SKM-1 (cell line): Measurements from ENCODE around the gene FTMT.
"Not testable (repeated sequence)": the region's sequence is repeated elsewhere in the genome, so short reads cannot be mapped to it uniquely, and the experiment has no call there.

ENCODE experiments used
- DNase-seq: peaks from one replicate; lab custom pipeline; 2025; ENCODE audit not compliant: unreplicated experiment; lab: John Stamatoyannopoulos, UW

The FTMT gene

GRCh38 chr5:121851643-121852574 is at the start of gene FTMT:
FTMT (plus strand) TSS chr5:121851882; CDS start chr5:121851964, 82 bp downstream.
- DNase-seq = no peak

- DNase-seq = not testable (repeated sequence)
Observed at GRCh38 chr5:121805251-121805650, 46.4 kb upstream of the FTMT start.

- no peak for DNase-seq
Observed at GRCh38 chr5:121805911-121806310, 45.8 kb upstream of the FTMT start.

GRCh38 chr5:121816164-121816563 is 35.5 kb upstream of the FTMT start:
- no peak for DNase-seq

- DNase-seq = no peak
Observed at GRCh38 chr5:121819682-121820261, 31.9 kb upstream of the FTMT start.

GRCh38 chr5:121833617-121834016 is 18.1 kb upstream of the FTMT start:
- DNase-seq = no peak

- no peak for DNase-seq
Observed at GRCh38 chr5:121834021-121834420, 17.7 kb upstream of the FTMT start.

GRCh38 chr5:121841892-121842291 is 9.8 kb upstream of the FTMT start:
- DNase-seq = no peak

- no peak for DNase-seq
Observed at GRCh38 chr5:121850272-121850671, 1.4 kb upstream of the FTMT start.

GRCh38 chr5:121853850-121854249 is 2.2 kb downstream of the FTMT start:
- no peak for DNase-seq

GRCh38 chr5:121862801-121863200 is 11.1 kb downstream of the FTMT start:
- no peak for DNase-seq

GRCh38 chr5:121863753-121864285 is 12.1 kb downstream of the FTMT start:
- DNase-seq = no peak

- no peak for DNase-seq
Observed at GRCh38 chr5:121867403-121867802, 15.7 kb downstream of the FTMT start.

- DNase-seq = no peak
Observed at GRCh38 chr5:121870489-121870888, 18.8 kb downstream of the FTMT start.

GRCh38 chr5:121872856-121873255 is 21.2 kb downstream of the FTMT start:
- DNase-seq = no peak

- DNase-seq = no peak
Observed at GRCh38 chr5:121873409-121873808, 21.7 kb downstream of the FTMT start.

- no peak for DNase-seq
Observed at GRCh38 chr5:121885630-121886029, 33.9 kb downstream of the FTMT start.

GRCh38 chr5:121887727-121888126 is 36.0 kb downstream of the FTMT start:
- no peak for DNase-seq

- DNase-seq = no peak
Observed at GRCh38 chr5:121890297-121890858, 38.7 kb downstream of the FTMT start.

- DNase-seq = no peak
Observed at GRCh38 chr5:121897341-121897740, 45.7 kb downstream of the FTMT start.

GRCh38 chr5:121899346-121899745 is 47.7 kb downstream of the FTMT start:
- no peak for DNase-seq
